ENCODE data around the gene STXBP1.
A peak's percentile ranks its signal among the peaks of the same experiment; 100 is the strongest.

The STXBP1 gene

DNA sequence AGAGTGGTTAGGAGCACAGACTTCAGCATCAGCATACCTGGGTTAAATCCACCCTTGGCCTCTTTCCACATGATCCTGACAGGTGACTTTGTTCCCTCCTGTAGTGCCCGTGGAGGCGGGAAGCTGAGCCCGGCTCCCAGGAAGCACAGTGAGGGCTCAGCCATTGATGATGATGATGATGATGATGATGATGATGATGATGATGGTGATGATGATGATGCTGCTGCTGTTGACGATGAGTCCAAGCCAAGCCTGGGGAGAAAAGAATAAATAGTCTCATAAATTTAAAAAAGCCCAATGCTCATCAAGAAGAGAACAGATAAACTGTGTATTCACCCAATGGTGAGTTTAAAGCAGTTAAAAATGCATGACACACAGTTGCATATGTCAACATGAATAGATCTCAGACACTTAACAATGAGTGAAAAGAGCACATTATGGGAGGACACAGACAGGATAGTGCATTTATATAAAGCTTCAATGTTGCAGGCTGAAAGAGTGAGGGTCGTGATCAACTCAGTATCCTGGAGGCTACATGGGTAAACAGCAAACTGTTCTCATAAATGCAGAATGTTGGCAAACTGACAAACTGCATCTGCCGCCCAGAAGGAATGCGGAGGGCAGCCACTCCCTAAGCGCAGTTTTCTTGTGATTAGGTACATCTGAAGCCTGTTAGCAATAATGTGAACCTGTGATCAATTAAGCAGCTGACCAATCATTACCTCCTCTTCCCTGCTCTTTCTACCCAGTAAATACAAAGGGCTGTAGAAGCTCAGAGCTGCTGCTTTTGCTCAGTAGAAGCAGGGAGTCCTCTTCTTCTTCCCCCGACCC is 83.0 kb downstream of the STXBP1 start:
- DNase-seq, result no peak

DNA sequence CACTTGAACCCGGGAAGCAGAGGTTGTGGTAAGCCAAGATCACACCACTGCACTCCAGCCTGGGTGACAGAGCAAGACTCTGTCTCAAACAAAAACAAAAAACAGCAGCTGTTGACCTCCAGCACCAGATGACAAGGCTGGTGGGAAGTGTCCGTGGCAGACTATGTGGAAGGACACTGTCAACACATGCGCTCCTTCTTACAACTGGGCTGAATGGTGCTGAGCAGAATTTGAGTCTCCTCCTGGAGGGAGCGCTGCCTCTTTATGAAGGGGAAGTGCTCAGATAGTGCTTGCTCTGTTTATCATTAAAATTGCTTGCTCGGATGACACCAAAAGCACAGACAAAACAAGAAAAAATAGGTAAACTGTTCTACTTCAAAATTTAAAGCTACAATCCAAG is 85.5 kb downstream of the STXBP1 start:
- no peak for DNase-seq

DNA sequence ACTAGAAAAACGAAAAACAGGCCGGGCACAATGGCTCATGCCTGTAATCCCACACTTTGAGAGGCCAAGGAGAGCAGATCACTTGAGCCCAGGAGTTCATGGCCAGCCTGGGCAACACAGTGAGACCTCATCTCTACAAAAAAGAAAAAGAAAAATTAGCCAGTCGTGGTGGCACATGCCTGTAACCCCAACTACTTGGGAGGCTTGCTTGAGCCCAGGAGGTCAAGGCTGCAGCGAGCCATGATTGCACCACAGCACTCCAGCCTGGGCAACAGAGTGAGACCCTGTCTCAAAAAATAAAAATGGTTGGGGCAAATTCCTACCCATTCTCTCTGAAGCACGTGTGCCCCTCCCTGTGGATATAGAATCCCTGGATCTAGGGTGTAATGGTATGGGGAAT is 86.3 kb downstream of the STXBP1 start:
- no peak for DNase-seq

DNA sequence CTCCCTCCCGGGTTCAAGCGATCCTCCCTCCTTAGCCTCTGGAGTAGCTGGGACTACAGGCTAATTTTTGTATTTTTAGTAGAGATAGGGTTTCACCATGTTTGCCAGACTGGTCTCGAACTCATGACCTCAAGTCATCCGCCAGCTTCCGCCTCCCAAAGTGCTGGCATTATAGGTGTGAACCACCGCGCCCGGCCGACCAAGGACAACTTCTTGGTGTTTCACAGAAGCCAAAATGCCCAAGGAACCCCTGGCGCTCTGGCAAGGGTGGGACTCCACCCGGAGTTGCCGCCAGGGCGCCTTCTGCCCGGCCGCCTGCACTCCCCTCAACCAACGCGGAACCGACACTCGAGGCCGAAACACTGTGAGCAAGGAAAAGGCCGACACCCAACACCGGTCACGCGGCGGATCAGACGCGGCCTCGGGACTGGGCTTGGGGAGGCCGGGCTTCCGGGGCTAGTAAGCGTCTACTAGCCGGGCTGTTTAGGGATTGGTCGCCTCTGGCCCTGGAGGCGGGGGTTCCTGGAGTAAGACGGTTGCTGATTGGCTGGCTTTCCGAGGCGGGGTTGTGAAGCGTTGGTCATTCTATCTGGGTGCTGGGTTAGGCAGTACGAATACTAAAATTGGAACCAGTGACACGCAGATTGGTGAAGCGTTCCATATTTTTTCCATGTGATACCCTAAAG is 87.1 kb downstream of the STXBP1 start:
- DNase-seq, result peak; percentile 86

DNA sequence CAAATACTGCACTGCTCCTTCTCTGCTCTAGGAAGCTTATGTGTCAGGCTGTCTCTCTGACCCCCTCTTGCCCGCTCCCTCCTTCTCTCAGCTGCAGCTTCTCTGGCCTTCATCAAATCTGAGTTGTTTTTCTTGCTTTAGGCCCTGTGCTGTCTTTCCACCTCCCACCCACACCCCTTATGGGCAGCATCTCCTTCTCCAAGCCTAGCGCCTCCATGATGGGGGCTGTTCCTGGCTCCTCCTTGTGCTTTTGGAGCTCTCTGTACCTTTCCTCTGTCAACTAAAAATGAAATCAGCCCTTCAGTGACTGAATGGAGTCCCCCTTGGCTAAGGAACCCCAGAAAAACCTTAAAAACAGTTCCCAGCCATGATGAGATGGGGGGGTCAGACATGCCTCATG is 88.1 kb downstream of the STXBP1 start:
- DNase-seq, result no peak

DNA sequence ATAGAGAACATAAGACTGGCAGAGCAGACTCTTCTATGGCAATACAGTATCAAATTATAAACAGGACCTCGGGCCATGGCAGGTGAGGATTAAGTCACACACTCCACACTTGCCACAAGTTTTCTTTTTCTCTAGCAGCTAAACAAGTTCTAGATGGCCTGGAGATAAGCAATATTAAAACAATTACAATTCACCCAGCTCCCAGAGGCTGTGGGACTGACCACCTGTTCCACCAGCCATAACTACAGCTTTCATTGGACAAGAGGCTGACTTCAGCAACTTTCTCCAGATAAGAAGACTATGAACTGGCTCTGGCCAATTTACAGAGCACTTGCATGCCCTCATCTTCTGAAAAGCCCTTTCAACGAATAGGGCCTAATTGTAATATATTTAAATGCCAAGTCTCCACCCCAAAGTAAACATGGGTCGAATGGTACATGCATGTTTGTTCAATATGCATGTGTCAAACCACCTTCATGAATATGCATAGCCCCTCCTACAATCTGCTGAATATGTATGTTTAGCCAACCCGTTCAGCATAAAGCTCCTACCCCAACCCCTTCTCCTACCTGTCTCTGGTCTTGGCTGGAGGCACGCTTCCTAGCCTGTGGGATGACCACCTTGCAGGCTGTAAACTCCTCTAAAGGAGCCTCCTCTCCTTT is 88.6 kb downstream of the STXBP1 start:
- DNase-seq, result no peak

DNA sequence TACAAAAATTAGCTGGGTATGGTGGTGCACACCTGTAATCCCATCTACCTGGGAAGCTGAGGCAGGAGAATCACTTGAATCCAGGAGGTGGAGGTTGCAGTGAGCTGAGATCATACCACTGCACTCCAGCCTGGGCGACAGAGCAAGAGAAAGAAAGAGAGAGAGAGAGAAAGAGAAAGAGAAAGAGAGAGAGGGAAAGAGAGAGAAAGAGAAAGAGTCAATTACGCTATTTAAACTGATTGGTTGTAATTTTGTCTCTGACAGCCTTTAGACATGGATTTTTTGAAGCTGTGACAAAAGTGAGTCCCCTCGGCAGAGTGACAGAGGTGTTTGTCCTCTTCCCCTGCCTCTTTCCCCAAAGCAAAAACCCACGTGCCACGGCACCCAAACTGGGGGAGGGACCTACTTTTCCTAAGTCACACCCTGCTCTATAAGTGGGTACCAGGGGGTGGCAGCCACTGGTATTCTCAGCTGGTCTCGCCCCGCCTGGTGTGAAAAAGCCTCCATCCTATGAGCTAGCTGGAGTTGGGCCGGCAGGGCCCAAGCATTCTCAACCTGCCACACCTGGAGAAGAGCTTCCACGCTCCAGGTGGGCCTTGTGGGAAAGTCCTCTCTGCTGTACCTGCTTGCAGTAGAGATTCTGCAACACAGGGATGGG is 91.3 kb downstream of the STXBP1 start:
- DNase-seq, result no peak

DNA sequence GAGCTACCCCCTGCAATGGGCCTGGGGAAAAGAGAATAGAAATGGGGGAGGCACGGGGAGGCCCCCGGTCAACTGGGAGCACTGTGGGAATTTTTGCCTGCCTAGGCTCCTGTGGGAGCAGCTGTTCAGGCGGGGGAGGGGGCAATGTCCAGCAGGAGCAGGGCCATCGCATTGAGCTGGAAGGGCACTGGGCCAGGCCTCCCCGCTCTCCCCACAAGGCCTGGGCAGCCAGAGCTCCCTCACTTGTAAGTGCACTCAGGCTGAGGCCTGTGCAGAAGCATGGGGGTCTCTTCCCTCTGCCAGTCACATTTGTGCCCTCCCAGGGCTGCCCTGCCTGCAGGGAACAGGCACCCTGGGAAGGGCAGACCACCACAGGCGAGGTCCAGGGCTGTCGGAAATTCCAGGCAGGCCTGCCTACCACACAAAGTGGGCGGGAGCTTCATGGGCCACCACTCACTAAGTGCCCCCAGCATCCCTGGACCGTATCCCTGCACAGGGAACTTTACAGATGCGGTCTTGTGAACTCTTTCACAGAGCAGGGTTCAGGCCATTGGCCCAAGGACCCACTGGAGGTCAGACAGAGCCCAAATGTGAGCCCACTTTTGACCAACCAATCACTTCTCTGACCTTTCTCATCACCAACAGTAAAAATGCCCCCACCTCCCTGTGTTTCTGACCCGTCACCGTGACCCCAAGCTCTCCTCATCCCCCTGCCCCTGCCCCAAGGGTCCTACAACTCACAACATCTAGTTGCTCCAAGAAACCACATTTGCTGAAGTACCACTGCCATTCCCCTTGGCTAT is 93.7 kb downstream of the STXBP1 start:
- DNase-seq, result no peak

DNA sequence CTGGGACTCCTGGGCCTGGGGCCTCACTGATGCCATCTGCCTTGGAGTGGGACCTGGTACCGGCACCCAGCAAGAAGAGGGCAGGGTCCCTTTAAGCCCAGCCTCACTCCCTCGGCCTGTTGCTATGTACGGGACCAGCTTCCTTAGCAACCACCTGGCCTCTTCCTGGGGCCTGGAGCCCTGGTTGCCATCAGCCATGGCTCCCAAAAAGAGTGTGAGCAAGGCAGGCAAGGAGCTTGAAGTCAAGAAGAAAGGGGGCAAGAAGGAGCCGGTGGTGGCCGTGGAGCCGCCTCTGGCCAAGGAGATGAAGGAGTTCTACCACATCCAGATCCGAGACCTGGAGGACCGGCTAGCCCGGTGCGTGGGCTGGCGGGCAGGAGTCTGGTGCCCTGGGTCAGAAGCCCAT is 94.8 kb downstream of the STXBP1 start, which contains the start of gene CFAP157:
Gene CFAP157 (plus strand): TSS at position 153 of the 406 bp plus-strand sequence. CDS start 44 bp downstream, at position 197.
- no peak for DNase-seq

DNA sequence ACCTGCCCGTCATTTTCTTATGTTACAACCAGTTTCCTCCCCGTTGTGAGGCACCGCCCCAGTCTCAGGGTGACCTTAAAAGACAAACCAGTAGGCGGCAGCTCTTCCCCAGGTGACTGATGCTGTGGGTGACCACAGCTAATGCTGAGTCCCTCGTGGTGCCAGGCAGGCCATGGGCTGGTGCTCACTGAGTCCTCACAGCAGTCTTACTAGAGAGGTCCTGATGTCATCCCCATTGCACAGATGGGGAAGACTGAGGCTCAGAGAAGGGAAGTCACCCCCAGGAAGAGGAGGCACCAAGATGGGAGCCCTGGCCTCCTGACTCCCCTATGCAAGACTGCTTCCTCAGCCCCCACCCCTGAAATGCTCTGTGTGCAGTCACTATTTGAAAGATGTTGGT is 95.7 kb downstream of the STXBP1 start:
- DNase-seq, result no peak

DNA sequence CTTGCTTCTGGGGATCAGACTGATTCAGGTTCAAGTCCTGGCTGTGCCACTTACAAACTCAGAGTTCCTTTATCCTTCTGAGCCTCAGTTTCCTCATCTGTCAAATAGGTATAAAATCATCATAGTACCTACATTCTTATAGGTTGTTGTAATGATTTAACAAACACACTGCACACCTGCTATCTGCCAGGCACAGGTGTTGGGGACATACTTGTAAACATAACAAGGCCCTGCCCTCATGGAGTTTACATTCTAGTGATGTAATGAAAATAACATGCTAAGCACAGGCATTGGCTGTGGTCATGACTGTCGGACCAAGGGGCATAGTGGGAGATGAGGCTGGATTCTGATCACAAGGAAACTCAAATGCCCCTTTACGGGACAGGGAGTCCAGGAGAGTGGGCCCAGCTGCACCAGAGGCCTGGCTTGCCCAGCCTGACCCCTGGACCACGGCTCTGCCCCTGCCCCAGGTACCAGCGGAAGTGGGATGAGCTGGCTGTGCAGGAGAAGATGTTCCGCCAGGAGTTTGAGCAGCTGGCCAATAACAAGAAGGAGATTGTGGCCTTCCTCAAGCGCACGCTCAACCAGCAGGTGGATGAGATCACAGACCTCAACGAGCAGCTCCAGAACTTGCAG is 97.0 kb downstream of the STXBP1 start:
- DNase-seq, result no peak

DNA sequence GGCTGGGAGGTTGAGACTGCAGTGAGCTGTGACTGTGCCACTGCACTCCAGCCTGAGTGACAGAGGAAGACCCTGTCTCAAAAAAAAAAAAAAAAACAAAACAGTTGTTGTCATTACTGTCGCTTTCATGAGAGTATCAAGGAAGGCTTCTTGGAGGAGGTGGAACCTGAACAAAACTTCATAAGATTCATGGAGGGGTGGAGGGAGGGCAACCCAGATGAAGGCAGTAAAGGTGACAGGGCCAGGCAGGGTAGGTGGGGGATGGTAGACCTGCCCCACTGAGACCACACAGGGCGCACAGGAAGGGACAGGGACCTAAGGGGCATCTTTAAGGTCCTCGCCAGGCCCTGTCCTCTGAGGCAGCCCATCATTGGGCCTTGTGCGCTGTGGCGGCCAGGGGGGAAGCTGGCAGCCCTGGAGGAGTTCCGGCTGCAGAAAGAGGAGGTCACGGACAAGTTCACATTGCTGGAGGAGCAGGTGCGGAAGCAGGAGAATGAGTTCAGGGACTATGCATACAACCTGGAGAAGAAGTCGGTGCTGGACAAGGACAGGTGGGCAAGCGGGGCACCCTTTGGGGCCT is 98.2 kb downstream of the STXBP1 start:
- no peak for DNase-seq

DNA sequence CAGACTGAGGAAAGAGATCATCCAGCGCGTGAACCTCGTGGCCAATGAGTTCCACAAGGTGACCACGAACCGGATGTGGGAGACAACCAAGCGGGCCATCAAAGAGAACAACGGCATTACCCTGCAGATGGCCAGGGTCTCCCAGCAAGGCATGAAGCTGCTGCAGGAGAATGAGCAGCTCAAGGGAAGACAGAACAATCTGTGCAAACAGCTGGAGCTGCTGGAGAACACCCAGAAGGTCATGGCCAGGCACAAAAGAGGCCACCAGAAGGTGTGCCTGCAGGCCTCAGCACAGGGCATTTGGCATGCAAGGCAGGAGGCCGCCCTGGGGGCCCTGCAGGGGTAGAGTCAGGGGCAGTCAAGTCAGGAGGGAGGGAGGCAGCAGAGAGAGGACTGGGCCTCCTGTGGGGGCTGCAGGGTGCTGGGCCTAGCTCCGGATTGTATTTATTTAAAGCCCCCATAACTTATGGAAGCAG is 99.2 kb downstream of the STXBP1 start:
- DNase-seq, result no peak

DNA sequence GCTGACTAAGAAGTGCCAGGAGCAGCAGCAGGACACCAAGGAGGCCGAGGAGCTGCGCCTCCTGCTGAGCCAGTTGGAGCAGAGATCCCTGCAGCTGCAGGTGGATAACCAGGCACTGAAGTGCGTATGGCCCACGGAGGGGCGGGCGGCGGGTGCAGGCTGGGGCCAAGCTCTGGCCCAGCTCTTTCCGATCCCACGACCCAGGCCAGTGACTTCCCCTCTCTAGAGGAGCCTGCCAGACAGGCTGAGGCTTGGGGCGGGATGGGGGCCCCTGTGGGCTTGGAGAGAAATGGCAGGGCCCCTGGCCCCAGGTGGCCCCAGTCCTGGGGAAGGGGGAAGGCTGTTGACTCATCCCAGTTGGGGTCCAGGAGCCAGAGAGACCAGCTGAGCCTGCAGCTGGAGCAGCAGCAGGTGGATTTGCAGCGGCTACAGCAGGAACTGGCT is 99.8 kb downstream of the STXBP1 start:
- no peak for DNase-seq

DNA sequence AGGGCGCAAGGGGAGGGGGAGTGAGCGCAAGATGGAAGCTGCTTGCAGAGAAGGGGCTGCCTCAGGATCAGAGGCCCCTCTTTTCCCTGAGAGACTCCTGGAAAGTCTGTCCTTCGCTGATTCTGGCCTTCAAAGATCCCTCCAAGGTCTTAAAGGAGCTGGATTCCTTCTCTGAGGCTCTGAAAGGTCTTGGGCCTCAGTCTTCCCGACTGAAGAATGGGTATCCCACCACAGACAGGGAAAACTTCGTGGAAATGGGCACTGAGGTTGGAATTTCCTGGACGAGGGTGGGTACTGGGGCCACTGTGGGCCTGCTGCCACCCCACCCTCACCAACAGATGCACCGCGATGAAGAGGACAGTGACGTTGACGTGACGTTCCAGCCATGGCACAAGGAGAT is 100.3 kb downstream of the STXBP1 start:
- DNase-seq, result no peak

DNA sequence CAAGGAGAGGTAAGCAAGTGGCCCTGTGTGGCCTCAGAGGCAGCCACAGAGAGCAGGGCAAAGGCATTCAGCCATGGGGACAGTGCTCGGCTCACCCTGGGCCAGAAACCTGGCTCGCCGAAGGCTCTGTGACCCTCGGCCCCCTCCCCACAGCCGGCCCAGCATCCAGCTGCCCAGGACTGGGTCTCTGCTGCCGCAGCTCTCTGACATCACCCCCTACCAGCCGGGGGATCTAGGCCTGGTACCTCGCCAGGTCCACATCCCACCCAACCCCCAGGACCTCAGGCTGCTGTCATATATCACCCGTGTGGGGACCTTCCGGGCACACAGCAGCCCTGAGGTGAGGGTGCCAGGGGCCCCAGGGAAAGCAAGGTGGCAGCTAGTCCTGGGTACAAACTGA is 100.8 kb downstream of the STXBP1 start:
- no peak for DNase-seq

DNA sequence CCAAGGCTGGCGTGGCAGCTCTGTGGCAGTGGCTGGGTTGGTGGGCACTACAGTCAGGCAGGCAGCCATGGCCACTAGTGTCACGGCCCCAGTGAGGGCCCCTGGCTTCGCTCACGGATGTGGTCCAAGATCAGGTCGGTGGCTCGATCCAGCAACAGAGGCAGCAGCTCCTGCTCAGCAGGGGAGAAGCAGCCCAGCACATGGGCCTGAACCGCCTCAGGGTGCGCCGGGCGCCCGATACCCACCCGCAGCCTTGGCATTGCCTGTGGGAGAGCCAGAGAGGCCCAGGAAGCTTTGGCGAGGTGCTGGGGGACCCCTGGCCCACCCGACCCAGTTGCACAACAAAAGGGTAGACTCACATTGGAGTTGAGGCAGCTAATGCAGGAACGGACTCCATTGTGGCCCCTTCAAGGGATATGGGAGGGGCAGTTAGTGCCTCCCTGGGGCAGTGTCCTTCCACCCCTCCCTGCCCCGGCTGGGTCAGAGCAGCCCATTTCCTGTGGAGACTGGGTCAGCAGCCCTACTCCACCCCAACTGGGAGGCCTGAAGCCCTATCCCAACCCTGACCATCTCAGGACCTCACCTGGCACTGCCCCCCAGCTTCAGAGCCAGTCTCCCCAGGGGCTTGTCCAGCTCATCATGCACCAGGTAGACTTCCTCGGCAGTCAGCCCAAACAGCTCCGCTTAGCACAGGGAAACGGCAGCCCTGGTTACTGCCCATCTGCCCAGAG is 102.1 kb downstream of the STXBP1 start:
- no peak for DNase-seq

DNA sequence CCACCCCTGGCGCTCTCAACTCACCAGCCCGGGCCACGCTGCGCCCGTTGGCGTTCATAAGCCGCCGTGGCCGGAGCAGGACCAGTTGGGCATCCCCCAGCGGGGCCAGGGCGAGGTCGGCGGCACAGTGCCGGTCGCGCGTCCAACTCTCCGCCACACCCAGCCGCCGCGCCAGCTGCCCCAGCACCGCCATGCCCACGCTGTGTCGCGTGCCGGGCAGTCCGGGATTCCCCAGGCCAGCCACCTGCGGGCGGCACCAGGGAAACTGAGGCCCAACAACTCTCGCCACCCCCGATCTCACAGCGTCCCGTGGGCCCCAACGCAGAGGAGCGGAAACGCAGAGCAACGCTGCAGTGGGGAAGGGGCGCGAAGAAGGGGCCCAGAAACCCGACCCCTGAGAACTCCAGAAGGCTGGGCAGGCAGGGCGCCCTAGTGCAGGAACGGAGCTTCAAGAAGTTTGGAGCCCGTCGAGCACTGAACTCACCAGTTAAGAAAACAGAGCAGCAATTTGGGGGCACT is 102.9 kb downstream of the STXBP1 start:
- peak; percentile 49 for DNase-seq

DNA sequence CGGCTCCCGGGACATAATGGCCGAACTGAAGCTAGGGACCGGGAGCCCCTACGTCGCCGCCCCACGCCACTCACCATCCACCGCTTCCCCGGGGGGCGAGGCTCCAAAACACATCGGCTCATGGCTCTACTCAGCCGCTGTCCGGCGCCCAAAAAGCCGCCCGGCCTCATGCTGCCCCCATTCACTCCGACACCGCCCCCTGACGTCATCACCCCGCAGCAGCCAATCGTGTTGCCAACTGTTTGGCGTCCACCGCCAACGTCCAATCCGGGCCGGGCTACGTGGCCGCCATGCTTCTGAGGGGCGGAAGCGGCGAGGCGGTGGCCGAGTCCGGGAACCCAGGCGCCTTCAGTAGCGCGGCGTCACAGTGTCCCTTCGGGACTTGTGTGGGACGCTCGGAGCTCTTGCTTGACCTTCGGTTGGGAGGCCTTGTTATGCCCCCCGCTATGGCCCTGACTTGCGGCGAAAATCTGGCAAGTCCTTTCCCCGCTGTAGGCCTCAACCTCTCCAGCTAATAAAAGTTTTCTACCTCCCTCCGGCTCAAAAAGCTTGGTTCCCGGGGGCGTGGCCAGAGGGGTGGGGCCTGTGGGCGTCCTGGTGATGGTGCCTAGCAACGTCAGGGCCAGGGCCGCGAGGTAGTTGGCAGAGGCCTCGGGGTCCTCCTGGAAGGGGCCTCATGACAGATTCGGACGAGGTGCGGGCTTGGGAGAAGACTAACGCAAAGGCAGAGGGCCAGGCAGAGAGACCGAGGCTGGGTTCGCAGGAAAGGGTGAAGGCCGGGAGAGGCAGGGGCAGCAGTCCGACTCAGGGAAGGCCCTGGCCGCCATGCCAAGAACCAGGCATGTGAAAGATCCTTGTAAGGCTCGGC is 103.6 kb downstream of the STXBP1 start, which contains the start of the genes PTRH1 and TTC16:
Gene PTRH1 (minus strand): TSS at position 194 of the 868 bp plus-strand sequence. CDS start 24 bp downstream, at position 170.
Gene TTC16 (plus strand): TSS at position 610 of the 868 bp plus-strand sequence. CDS start 67 bp downstream, at position 677.
- DNase-seq, result peak; percentile 97

Data from activated CD4-positive, CD25-positive, alpha-beta regulatory T cell treated with anti-CD3 and anti-CD28 coated beads, Interleukin-2, amount 50 U/mL, for 72 hours (primary cell).